DMS79 treated with DMSO at 0.1 percent for 48 hours (cell line): Measurements from ENCODE around the gene SPEN.
"Not testable (repeated sequence)": the region's sequence is repeated elsewhere in the genome, so short reads cannot be mapped to it uniquely, and the experiment has no call there.

Source experiments
- DNase-seq: peaks from one replicate; lab custom pipeline; 2025; lab: John Stamatoyannopoulos, UW

The SPEN gene

DNA sequence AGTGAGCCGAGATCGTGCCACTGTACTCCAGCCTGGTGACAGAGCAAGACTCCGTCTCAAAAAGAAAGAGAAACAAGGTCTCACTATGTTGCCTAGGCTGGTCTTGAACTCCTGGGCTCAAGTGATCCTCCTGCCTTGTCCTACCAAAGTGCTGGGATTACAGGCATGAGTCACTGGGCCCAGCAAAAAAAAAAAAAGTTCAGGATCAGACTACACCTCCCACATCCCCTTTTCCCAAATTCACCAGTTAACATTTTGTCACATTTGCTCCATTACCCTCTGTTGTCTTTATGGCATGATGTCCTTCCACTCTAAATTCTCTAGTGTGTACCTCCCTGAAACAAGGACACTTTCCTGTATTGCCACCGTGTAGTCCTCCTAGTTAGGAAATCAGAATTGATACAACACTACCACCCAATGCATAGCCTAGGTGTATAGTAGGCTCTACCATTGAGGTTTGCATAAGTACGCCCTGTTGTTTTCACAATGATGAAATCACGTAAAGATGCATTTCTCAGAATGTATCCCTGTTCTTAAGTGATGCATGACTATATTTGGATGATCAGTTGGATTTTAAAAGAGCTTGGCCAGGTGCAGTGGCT, 10.7 kb downstream of the SPEN start:
- peak; percentile 54 for DNase-seq

- DNase-seq: no peak
Measured at GRCh38 chr1:15858672-15859372, 11.3 kb downstream of the SPEN start.

DNA sequence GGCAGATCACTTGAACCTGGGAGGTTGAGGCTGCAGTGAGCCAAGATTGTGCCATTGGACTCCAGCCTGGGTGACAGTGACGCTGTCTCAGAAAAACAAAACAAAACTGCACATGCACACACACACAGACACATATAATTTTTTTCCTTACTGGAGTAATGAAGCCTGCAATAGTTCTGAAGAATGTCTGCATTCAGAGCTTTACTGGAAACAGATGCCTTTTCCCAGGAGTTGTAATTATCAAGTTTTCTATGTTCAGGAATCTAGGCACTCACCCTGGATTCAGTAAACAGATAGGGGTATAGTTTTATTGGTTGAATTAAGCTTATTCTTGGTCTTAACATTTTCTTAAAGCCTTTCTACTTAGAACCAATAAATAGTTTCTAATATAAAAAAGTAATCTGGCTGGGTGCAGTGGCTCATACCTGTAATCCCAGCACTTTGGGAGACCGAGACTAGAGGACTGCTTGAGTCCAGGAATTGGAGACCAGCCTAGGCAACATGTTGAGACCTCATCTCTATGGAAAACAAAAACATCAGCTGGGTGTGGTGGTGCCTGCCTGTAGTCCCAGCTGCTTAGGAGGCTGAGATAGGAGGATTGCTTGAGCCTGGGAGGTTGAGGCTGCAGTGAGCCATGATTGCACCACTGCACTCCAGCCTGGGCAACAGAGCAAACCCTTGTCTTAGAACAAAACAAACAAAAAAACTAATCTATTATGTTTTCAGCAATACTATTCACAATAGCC, 15.8 kb downstream of the SPEN start:
- no peak for DNase-seq

DNA sequence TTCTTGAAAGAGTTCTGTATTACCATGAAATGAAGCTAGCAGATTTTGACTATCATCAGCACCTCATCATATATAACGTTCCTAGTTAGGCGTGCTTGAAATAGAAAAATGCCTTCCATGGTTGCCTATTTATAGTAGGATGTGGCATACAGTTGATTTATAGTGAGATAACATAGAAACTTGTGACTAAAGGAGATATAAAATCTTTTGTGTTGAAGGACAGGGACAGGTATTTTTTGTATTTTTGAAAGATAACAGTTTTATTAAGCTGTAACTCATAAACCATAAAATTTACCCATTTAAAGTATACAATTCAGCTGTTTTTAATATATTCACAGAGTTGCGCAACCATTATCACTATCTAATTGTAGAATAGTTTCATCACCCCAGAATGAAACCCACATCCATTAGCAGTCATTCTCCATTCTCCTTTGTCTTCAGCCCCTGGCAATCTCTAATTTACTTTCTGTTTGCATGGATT, 19.3 kb downstream of the SPEN start:
- no peak for DNase-seq

- no peak for DNase-seq
Measured at GRCh38 chr1:15867288-15867687, 19.8 kb downstream of the SPEN start.

DNA sequence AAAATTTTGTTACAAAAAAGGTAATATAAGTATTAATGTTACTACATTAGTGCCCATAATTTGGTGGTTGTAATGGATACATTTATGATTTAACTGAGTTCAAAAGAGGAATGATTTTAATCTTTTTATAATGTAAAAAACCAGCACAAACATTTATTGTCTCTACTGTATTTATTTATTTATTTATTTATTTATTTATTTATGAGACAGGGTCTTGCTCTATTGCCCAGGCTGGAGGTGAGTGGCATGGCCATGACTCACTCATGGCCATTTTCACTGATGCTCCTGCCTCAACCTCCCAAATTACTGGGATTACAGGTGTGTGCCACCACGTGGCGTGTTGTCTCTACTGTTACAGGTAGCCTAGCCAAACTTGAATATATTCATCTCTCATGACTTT, 21.9 kb downstream of the SPEN start:
- no peak for DNase-seq

- no peak for DNase-seq
Measured at GRCh38 chr1:15870421-15870820, 22.9 kb downstream of the SPEN start.

- DNase-seq: no peak
Measured at GRCh38 chr1:15874471-15874870, 27.0 kb downstream of the SPEN start.

DNA sequence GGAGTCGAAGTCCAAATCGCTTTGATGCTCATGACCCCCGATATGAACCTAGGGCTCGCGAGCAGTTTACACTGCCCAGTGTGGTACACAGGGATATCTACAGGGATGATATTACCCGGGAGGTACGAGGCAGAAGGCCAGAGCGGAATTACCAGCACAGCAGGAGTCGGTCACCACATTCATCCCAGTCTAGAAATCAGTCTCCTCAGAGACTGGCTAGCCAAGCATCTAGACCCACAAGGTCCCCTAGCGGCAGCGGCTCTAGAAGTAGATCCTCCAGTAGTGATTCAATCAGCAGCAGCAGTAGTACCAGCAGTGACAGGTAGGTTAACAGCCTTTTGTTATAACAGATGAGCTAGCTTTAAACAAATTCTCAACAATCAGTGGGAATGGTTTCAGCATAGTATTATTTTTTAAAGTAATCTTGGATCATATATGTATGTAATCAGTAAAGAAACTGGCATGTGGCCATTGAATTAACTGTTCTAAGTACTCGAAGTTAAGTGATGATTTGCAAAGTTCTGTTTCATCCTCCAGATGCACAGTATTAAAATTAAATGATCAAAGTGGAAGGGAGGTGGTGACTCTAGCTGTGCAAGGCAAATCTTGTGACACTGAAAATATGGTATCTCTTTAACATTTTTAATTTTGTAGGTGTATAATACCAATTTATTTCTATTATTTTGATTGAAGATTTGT, 29.0 kb downstream of the SPEN start:
- DNase-seq: no peak

GRCh38 chr1:15881961-15882360, 34.5 kb downstream of the SPEN start:
- no peak for DNase-seq

DNA sequence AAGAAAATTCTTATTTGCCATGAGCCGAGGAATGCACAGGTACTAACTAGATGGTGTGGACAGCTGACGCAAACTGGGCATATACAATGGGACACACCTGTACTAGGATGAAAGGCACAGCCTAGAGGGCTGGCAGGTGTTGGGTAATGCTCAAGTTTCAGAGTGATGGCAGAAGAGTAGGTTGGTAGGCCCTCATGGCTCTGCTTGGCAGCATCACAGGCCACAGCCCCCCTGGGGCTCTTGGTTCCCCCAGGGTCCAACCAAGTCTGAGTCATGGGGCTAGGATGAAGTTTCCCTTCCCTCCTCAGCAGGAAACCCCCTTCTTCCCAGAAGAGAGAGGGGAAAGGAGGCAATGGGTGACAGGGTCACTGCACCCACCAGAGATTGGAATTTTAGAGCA, 35.2 kb downstream of the SPEN start:
- DNase-seq: no peak

DNA sequence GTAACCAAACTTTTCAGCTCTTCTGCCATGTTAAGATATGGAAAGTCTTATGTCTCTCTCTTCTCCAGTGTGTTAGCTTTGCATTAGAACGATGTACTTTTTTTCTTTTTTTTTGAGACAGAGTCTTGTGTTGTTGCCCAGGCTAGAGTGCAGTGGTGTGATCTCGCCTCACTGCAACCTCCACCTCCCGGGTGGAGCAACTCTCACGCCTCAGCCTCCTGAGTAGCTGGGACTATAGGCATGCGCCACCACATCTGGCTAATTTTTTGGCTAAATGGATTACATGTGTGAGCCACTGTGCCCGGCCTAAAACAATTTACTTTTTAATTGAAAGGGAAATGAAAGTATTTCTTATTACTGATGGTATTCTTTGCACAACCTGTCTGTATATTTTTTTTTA, 35.8 kb downstream of the SPEN start:
- DNase-seq: no peak

GRCh38 chr1:15884477-15884876, 37.0 kb downstream of the SPEN start:
- no peak for DNase-seq

- DNase-seq: no peak
Measured at GRCh38 chr1:15885269-15885668, 37.8 kb downstream of the SPEN start.

GRCh38 chr1:15885701-15886610, 38.4 kb downstream of the SPEN start:
- DNase-seq: peak; percentile 94

- no peak for DNase-seq
Measured at GRCh38 chr1:15886611-15887167, 39.2 kb downstream of the SPEN start.

GRCh38 chr1:15892857-15893599, 45.5 kb downstream of the SPEN start:
- not testable (repeated sequence) for DNase-seq

DNA sequence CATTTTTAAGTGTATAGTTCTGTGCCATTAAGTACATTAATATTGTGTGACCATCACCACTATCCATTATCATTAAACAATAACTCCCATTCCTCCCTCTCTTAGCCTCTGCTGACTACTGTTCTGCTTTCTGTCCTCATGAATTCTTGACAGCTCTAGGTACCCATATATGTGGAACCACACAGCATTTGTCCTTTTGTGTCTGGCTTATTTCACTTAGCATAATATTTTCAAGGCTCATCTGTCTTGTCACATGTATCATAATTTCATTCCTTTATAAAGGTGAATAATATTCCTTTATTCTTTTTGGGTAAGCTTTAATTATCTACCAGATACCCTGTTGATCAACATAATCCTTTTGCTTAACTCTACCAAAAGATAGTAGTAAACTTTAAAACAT, 47.7 kb downstream of the SPEN start:
- no peak for DNase-seq

GRCh38 chr1:15896841-15897610, 49.5 kb downstream of the SPEN start:
- not testable (repeated sequence) for DNase-seq

DNA sequence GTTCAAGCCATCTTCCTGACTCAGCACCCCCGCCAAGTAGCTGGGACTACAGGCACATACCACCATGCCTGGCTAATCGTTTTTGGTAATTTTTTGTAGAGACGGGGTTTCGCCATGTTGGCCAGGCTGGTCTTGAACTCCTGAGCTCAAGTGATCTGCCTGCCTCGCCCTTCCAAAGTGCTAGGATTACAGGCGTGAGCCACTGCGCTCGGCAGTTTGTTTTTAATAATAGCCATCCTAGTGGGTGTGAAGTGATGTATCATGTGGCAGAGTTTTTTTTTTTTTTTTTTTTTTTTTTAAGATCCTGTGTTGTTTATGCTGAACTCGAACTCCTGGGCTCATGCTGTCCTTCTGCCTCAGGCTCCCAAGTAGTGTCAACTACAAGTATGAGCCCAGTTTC, 51.8 kb downstream of the SPEN start:
- no peak for DNase-seq
